ENCODE measurements around the gene FBXL15. TPM values are rescaled to one million over a fixed set of nuclear protein-coding genes. Genes with fewer than 3 reads are reported as not detected.

Gene FBXL15
- total RNA-seq, 1 donor from 2014 or later: 9.4 TPM

GRCh38 chr10:102408131-102408727 lies 12.4 kb upstream of the FBXL15 start:
- DNase-seq (no peak), ATAC-seq (ENCODE audit: poor library complexity) (no peak)
- intact Hi-C loops (cut with DNase I): no loop called here

DNA sequence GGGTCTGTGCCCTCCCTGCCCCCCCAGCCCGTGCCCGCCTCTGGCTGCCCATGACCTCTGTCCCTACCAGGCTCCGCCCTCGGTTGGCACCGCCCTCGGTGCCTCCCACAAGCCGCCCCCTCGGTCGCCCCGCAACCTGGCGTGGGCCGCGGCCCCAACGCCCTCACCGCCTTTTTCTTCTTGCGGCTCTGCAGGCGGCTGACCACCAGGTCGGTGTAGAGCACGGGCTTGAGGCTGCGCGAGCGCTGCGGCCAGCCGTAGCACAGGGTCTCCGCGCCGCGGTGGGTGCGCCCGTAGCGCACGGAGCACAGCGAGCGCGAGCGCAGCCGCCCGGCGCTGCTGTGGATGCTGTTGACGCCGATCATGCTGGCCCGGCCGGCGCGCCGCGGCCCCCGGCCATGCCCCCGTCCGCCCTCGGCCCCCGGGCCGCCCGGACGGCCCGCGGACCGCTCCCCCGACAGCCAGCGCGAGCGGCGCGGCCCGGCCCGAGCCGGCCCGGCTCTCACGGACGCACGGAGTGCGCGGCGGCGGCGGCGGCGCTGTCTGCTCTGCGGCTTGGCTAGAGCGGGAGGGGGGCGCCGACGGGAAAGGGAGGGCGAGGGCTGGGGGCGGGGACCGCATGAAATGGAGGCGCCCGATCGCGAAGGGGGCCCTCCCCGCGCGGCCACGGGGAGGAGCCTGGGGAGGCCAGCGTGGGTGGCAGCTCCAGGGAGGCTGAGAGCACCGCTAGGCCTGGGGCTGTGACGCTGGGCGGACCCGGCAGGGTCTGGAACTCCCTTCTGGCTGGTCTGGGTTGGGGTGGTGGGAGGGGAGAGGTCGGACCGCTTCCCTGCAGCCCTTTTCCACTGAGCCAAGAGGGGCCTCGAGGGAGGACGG lies 11.7 kb upstream of the FBXL15 start:
- ATAC-seq (ENCODE audit: poor library complexity): peak; percentile 10

GRCh38 chr10:102409604-102410428 lies 10.8 kb upstream of the FBXL15 start:
- intact Hi-C loops (cut with DNase I): no loop called here
- ATAC-seq (ENCODE audit: poor library complexity) (no peak), DNase-seq (no peak)

More for the DNA sequence above, 11.7 kb upstream of the FBXL15 start:
- intact Hi-C loops (cut with DNase I): no loop called here
- no peak for DNase-seq

DNA sequence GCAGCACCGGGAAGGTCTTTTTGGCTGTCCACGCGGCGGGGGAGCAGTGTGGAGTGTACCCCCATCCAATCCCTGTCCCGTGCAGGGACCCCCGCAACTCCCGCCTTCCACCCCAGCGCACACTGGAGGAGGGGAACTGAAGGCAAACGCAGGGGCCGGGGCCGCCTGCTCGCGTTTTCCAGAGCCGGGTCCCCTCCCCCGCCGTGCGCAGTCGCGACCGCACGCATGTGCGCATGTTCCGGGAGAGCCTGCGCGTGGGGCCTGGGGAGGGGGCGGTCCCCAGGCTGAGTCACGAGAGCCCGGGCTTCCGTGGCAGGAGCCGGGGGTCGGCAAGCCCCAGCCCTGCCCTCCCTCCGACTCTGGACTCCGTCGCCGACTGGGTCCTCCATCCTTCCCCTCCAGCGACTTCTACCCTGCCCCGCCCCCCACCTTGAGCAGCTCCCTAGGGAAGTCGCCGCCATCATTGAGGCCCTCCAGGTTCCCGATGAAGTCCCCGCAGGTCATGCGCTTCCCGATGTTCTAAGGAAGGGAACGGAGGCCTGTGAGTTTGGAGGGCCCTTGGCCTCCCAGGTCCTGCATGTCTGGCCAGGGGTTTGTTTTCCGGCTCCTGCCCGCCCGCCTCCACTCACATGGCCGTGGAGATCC lies 10.1 kb upstream of the FBXL15 start:
- ATAC-seq (ENCODE audit: poor library complexity) (peak; percentile 22), DNase-seq (no peak)
- intact Hi-C loops (cut with DNase I): no loop called here

GRCh38 chr10:102411341-102412255 lies 9.0 kb upstream of the FBXL15 start:
- no peak for DNase-seq
- ATAC-seq (ENCODE audit: poor library complexity): no peak

GRCh38 chr10:102412293-102412692 lies 8.3 kb upstream of the FBXL15 start:
- no peak for DNase-seq
- intact Hi-C loops (cut with DNase I): no loop called here

More at GRCh38 chr10:102411341-102412255, 9.0 kb upstream of the FBXL15 start:
- intact Hi-C loops (cut with DNase I): no loop called here

DNA sequence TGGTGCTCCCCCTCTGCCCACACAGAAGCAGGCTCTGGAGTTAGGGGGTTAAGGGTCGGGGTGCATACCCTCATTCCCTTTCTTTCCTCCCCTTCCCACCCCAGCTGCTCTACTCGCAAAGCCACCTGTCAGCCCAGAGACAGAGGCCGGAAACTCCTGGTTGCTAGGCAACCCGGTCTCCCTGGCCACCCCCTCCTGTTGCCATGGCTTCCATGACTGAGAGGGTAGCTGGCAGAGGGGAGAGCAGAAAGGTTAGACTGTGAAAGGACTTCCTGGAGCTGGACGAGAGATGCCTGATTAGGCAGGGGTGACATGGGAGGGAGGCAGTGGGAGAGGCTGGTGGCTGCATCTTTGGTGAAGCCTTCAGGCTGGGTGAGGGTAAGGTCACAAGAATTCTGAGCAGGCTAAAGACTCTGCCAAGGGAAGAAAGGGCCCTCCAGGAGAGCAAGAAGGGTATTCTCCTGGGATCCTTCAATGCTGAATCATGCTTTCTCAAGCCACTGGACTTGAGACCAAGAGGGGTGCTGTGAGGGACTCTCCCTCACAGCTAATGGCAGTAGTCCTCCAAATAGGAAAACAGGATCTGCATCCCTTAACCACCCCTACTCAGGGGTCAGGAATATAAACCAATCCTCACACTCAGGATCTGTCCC lies 7.5 kb upstream of the FBXL15 start:
- DNase-seq (no peak), ATAC-seq (ENCODE audit: poor library complexity) (no peak)

More at GRCh38 chr10:102412293-102412692, 8.3 kb upstream of the FBXL15 start:
- no peak for ATAC-seq (ENCODE audit: poor library complexity)

DNA sequence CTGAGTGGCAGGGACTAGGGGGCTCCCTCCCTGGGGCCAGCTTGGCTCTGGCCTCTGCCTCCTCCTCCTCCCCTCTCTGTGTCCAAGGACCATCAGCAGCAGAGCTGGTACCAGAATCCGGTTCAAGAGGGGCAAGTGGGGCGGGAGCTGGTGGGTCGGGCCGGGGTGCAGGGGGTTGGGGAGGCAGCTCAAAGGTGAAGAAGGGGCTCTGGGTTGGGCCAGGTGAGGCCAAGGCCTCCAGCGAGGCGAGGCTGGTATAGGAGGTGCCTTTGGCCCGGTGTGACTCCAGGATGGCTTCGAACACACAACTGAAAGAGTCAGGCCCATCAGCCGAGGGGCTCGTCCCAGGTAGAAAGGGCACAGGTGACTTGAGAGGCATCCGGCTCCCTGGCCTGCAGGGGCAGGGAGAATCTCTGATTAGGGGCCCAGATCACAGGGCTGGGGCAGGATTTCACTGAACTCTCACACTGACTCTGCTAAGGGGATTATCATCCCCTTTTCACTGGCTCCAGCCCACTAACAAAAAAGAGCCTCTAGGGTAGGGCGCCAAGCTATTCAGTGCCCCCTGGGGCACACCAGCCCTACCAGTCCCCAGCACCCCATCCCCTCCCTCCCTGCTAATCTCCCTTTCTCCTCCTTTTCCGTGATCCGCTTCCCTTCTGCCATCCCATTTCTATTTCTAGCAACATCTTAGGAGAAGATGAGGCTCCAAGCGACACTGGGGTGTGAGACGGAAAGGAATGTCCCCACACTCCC lies 6.7 kb upstream of the FBXL15 start:
- DNase-seq: no peak
- intact Hi-C loops (cut with DNase I): no loop called here
- ATAC-seq (ENCODE audit: poor library complexity): no peak

More for the DNA sequence above, 7.5 kb upstream of the FBXL15 start:
- intact Hi-C loops (cut with DNase I): no loop called here

DNA sequence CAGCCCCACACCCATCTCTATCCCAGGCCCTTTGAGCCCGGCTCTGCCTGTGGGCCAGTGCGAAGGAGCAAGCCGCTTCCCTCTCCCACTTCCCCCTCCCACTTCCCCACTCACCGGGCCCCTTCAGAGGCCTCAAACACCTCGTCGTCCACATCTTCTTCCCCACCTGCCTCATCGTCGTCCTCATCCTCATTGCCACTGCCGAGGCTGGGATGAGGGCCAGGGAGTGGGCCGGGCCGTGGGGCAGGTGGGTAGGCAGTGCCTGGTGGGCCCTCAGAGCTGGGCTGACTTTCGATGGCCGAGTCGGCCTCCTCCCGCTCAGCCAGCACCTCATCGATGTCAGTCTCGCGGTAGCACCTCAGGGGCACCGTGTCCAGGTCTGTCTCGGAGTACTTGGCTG lies 5.9 kb upstream of the FBXL15 start:
- intact Hi-C loops (cut with DNase I): no loop called here
- DNase-seq: peak; percentile 13
- no peak for ATAC-seq (ENCODE audit: poor library complexity)

DNA sequence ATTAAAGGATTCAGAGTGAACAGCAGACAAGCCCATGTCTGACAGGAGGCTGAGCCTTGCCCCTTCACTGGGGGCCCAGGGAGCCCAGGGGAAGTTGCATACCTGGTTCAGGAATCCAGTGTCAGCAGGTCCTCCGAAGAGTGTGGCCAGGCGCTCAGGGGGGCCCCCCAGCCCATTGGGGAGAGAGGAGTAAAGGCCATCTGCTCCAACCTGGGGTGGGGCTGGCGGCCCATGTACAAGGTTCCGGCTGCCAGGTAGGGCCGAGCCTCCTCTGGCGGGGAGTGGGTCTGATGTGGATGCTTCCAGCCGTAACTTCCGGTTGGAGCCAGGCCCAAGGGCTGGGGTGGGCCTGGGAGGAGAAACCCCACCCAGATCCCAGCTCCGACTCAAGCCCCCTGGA lies 4.4 kb upstream of the FBXL15 start:
- intact Hi-C loops (cut with DNase I): no loop called here
- no peak for DNase-seq
- ATAC-seq (ENCODE audit: poor library complexity): no peak

GRCh38 chr10:102416695-102417094 lies 3.9 kb upstream of the FBXL15 start:
- DNase-seq: no peak
- ATAC-seq (ENCODE audit: poor library complexity): no peak
- intact Hi-C loops (cut with DNase I): no loop called here

GRCh38 chr10:102418622-102419268 lies 1.9 kb upstream of the FBXL15 start, which contains the start of gene PSD:
PSD (minus strand) TSS chr10:102418785; CDS start chr10:102417038, 1,747 bp downstream.
- ATAC-seq (ENCODE audit: poor library complexity) (no peak), DNase-seq (no peak)
- intact Hi-C loops (cut with DNase I): no loop called here

GRCh38 chr10:102419269-102420180 lies 1.1 kb upstream of the FBXL15 start:
- peak; percentile 26 for ATAC-seq (ENCODE audit: poor library complexity)
- peak; percentile 69 for DNase-seq
- intact Hi-C loops (cut with DNase I): no loop called here

GRCh38 chr10:102420181-102420713 lies 389 bp upstream of the FBXL15 start:
- no peak for DNase-seq
- ATAC-seq (ENCODE audit: poor library complexity): no peak
- intact Hi-C loops (cut with DNase I): no loop called here

- DNase-seq: no peak
- intact Hi-C loops (cut with DNase I): no loop called here
- no peak for ATAC-seq (ENCODE audit: poor library complexity)
These were observed 796 bp downstream of the FBXL15 start for GRCh38 chr10:102421507-102421756.

All from Right ventricle myocardium superior (tissue), 1 donor.